ENCODE results near the gene SLC26A3. TPM values are rescaled to one million over a fixed set of nuclear protein-coding genes. Genes with fewer than 3 reads are reported as not detected.

The SLC26A3 gene
- total and polyA plus RNA-seq, 4 donors = under 0.01 to 0.49 (median 0.14) TPM

DNA sequence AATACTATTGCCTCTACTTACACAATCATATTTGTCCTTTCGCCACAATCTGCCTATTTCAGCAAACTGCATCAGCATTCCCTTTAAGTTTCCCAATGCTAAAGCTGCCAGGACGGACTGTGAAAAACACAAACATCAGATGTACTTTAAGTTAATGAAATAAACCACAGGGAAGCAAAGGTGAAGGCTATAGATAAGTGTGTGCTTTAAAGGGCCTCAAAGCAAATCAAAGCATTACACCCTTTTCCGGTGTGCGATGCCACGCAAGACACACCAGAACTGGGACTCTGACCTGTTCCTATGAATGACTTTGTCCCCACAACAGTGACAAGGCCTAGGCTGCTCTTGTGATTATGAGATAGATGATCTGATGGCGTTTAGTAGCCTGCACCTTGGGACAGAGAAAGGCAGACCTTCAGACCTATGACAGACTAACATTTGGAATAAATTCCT, 23.4 kb downstream of the SLC26A3 start (continued):
- TF ChIP-seq TAF1 (conservative IDR thresholded peaks at IDR 0.05) (no peak), SP1 (IDR thresholded peaks at IDR 0.05) (peak; percentile 87), RAD21 (IDR thresholded peaks at IDR 0.05) (peak; percentile 11 to 37), NR2F2 (IDR thresholded peaks at IDR 0.05) (peak; percentile 57), EGR1 (IDR thresholded peaks at IDR 0.05; ENCODE audit: low read depth in 2 of 2) (no peak), YY1 (IDR thresholded peaks at IDR 0.05) (peak; percentile 27), FOXA1 (IDR thresholded peaks at IDR 0.05) (no peak), FOXA2 (IDR thresholded peaks at IDR 0.05) (peak; percentile 48), GABPA (IDR thresholded peaks at IDR 0.05 in 1 of 2, conservative IDR thresholded peaks at IDR 0.05 in 1 of 2) (peak in 1 of 2 donors; percentile 61), JUND (IDR thresholded peaks at IDR 0.05) (peak; percentile 35 to 42), HNF4A (conservative IDR thresholded peaks at IDR 0.05) (peak; percentile 92 to 94)
- TF ChIP-seq, protein P1, sequence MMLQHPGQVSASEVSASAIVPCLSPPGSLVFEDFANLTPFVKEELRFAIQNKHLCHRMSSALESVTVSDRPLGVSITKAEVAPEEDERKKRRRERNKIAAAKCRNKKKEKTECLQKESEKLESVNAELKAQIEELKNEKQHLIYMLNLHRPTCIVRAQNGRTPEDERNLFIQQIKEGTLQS (IDR thresholded peaks at IDR 0.05) = peak; percentile 34
- TF ChIP-seq, protein P2, sequence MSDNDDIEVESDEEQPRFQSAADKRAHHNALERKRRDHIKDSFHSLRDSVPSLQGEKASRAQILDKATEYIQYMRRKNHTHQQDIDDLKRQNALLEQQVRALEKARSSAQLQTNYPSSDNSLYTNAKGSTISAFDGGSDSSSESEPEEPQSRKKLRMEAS (IDR thresholded peaks at IDR 0.05) = peak; percentile 47

DNA sequence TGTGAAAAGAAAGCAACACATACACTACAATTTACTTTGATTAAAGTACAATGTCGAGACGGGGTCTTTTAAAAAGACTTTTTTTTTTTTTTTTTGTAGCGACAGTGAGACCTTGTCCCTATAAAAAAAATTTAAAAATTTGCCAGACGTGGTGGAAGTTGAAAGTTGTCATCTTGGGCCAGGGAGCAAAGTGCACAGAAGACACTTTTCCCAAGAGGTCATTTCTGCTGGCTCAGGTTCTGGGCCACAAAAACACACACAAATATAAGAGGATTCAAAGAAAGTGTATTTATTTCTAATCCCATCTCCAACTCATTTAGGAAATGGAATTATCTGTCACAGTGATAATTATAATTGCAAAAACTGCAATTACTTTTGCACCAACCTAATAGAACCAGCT, 24.7 kb downstream of the SLC26A3 start:
- no peaks in the 10 kb centered on the region for H3K36me3 ChIP-seq (ENCODE audit: control insufficient read depth in 4 of 4, insufficient read depth in 3 of 4, low read depth in 1 of 4, low read length in 3 of 4)
- no peaks in the 10 kb centered on the region for H3K27me3 ChIP-seq (ENCODE audit: control insufficient read depth in 4 of 4, insufficient read depth in 4 of 4, low read length in 3 of 4)
- no peak overlapping the region for H3K4me3 ChIP-seq (ENCODE audit: low read depth in 1 of 3, low read length in 3 of 3)
- no peaks in the 10 kb centered on the region for H3K9me3 ChIP-seq (ENCODE audit: control insufficient read depth in 4 of 4, low read length in 3 of 4)
- no peak overlapping the region for H3K9ac ChIP-seq (ENCODE audit: low read depth in 1 of 2, low read length in 2 of 2)
- DNase-seq (ENCODE audit: low spot score) = no peak
- peaks cover 1 to 21% (median 14%) of the 10 kb centered on the region in 4 donors for H3K4me1 ChIP-seq (ENCODE audit: control insufficient read depth in 4 of 4, insufficient read depth in 4 of 4, low read length in 3 of 4)
- 37% methylated on average over 4 of the region's 4 CpGs for WGBS
- no peak overlapping the region for H3K27ac ChIP-seq (ENCODE audit: low read depth in 1 of 2, low read length in 2 of 2)
- TF ChIP-seq RXRA (IDR thresholded peaks at IDR 0.05) (peak in 1 of 2 donors; percentile 23), EGR1 (IDR thresholded peaks at IDR 0.05; ENCODE audit: low read depth in 2 of 2) (no peak), HNF4A (conservative IDR thresholded peaks at IDR 0.05) (peak; percentile 77 to 85), NR2F2 (IDR thresholded peaks at IDR 0.05) (no peak), HNF4G (IDR thresholded peaks at IDR 0.05) (peak; percentile 48), FOXA1 (IDR thresholded peaks at IDR 0.05) (no peak), YY1 (IDR thresholded peaks at IDR 0.05) (no peak), TAF1 (conservative IDR thresholded peaks at IDR 0.05) (no peak), SP1 (IDR thresholded peaks at IDR 0.05) (peak; percentile 20)
- TF ChIP-seq, protein P2 (IDR thresholded peaks at IDR 0.05) = no peak

DNA sequence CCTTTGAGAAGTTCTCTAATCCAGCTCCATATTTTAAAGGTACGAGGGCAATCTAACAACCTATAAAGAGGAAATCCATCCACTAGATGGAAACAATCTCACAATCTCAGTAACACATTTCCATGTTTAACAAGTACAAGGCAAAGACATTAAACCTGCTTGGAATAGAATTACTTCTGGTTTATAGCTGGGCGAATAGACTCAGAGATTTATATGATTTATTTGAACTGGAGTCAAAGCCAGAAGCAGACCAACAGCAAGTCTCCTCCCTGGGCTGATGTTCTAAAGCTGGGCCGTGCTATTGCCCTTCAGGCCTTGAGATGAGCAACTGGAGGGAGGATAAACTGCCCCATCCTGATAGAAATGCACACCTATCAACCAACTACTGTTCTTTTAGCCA, 25.3 kb downstream of the SLC26A3 start:
- Histone ChIP-seq H3K4me3 (ENCODE audit: low read depth in 1 of 3, low read length in 3 of 3) (no peak overlapping the region), H3K4me1 (ENCODE audit: control insufficient read depth in 4 of 4, insufficient read depth in 4 of 4, low read length in 3 of 4) (peaks cover 1 to 21% (median 14%) of the 10 kb centered on the region in 4 donors), H3K27ac (ENCODE audit: low read depth in 1 of 2, low read length in 2 of 2) (no peak overlapping the region), H3K9me3 (ENCODE audit: control insufficient read depth in 4 of 4, low read length in 3 of 4) (no peaks in the 10 kb centered on the region), H3K9ac (ENCODE audit: low read depth in 1 of 2, low read length in 2 of 2) (no peak overlapping the region), H3K27me3 (ENCODE audit: control insufficient read depth in 4 of 4, insufficient read depth in 4 of 4, low read length in 3 of 4) (no peaks in the 10 kb centered on the region), H3K36me3 (ENCODE audit: control insufficient read depth in 4 of 4, insufficient read depth in 3 of 4, low read depth in 1 of 4, low read length in 3 of 4) (no peaks in the 10 kb centered on the region)
- 86% methylated on average over 3 of the region's 3 CpGs for WGBS
- TF ChIP-seq, protein P2 (IDR thresholded peaks at IDR 0.05) = no peak
- TF ChIP-seq TAF1 (conservative IDR thresholded peaks at IDR 0.05) (no peak), HNF4G (IDR thresholded peaks at IDR 0.05) (no peak), EGR1 (IDR thresholded peaks at IDR 0.05; ENCODE audit: low read depth in 2 of 2) (no peak), FOXA2 (IDR thresholded peaks at IDR 0.05) (no peak), GABPA (IDR thresholded peaks at IDR 0.05 in 1 of 2, conservative IDR thresholded peaks at IDR 0.05 in 1 of 2) (no peak), HNF4A (conservative IDR thresholded peaks at IDR 0.05) (no peak), JUND (IDR thresholded peaks at IDR 0.05) (no peak), NR2F2 (IDR thresholded peaks at IDR 0.05) (no peak), FOXA1 (IDR thresholded peaks at IDR 0.05) (no peak)
- TF ChIP-seq, protein P3, sequence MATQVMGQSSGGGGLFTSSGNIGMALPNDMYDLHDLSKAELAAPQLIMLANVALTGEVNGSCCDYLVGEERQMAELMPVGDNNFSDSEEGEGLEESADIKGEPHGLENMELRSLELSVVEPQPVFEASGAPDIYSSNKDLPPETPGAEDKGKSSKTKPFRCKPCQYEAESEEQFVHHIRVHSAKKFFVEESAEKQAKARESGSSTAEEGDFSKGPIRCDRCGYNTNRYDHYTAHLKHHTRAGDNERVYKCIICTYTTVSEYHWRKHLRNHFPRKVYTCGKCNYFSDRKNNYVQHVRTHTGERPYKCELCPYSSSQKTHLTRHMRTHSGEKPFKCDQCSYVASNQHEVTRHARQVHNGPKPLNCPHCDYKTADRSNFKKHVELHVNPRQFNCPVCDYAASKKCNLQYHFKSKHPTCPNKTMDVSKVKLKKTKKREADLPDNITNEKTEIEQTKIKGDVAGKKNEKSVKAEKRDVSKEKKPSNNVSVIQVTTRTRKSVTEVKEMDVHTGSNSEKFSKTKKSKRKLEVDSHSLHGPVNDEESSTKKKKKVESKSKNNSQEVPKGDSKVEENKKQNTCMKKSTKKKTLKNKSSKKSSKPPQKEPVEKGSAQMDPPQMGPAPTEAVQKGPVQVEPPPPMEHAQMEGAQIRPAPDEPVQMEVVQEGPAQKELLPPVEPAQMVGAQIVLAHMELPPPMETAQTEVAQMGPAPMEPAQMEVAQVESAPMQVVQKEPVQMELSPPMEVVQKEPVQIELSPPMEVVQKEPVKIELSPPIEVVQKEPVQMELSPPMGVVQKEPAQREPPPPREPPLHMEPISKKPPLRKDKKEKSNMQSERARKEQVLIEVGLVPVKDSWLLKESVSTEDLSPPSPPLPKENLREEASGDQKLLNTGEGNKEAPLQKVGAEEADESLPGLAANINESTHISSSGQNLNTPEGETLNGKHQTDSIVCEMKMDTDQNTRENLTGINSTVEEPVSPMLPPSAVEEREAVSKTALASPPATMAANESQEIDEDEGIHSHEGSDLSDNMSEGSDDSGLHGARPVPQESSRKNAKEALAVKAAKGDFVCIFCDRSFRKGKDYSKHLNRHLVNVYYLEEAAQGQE (IDR thresholded peaks at IDR 0.05) = no peak
- TF ChIP-seq, protein P4, sequence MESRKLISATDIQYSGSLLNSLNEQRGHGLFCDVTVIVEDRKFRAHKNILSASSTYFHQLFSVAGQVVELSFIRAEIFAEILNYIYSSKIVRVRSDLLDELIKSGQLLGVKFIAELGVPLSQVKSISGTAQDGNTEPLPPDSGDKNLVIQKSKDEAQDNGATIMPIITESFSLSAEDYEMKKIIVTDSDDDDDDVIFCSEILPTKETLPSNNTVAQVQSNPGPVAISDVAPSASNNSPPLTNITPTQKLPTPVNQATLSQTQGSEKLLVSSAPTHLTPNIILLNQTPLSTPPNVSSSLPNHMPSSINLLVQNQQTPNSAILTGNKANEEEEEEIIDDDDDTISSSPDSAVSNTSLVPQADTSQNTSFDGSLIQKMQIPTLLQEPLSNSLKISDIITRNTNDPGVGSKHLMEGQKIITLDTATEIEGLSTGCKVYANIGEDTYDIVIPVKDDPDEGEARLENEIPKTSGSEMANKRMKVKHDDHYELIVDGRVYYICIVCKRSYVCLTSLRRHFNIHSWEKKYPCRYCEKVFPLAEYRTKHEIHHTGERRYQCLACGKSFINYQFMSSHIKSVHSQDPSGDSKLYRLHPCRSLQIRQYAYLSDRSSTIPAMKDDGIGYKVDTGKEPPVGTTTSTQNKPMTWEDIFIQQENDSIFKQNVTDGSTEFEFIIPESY (IDR thresholded peaks at IDR 0.05) = no peak
- TF ChIP-seq, protein P5, sequence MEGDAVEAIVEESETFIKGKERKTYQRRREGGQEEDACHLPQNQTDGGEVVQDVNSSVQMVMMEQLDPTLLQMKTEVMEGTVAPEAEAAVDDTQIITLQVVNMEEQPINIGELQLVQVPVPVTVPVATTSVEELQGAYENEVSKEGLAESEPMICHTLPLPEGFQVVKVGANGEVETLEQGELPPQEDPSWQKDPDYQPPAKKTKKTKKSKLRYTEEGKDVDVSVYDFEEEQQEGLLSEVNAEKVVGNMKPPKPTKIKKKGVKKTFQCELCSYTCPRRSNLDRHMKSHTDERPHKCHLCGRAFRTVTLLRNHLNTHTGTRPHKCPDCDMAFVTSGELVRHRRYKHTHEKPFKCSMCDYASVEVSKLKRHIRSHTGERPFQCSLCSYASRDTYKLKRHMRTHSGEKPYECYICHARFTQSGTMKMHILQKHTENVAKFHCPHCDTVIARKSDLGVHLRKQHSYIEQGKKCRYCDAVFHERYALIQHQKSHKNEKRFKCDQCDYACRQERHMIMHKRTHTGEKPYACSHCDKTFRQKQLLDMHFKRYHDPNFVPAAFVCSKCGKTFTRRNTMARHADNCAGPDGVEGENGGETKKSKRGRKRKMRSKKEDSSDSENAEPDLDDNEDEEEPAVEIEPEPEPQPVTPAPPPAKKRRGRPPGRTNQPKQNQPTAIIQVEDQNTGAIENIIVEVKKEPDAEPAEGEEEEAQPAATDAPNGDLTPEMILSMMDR (IDR thresholded peaks at IDR 0.05; ENCODE audit: low read depth, low read length, missing input control) = no peak
- TF ChIP-seq, protein P1 (IDR thresholded peaks at IDR 0.05) = no peak
- DNase-seq (ENCODE audit: low spot score) = no peak
